Activated naive CD4-positive, alpha-beta T cell treated with anti-CD3 and anti-CD28 coated beads, Interleukin-2, amount 50 U/mL, for 24 hours (primary cell): Measurements from ENCODE around the gene GPR137.
A peak's percentile ranks its signal among the peaks of the same experiment; 100 is the strongest.

ENCODE experiments used
- H3K27ac Mint-ChIP-seq: one replicate; pipeline ENCODE4 v1.8.0; 2021; ENCODE audit warnings: mild to moderate bottlenecking, mixed read lengths
- H3K27me3 Mint-ChIP-seq: one replicate; pipeline ENCODE4 v1.8.0; 2021; ENCODE audit warnings: mixed read lengths
- H3K36me3 Mint-ChIP-seq: one replicate; pipeline ENCODE4 v1.8.0; 2021; ENCODE audit warnings: mixed read lengths
- H3K4me1 Mint-ChIP-seq: one replicate; pipeline ENCODE4 v1.8.0; 2021; ENCODE audit warnings: mixed read lengths
- H3K4me3 Mint-ChIP-seq: one replicate; pipeline ENCODE4 v1.8.0; 2021; ENCODE audit warnings: mild to moderate bottlenecking, mixed read lengths
- H3K9me3 Mint-ChIP-seq: one replicate; pipeline ENCODE4 v1.8.0; 2021; ENCODE audit warnings: mixed read lengths

GPR137 gene

GRCh38 chr11:64285885-64286800 lies 495 bp downstream of the GPR137 start:
- H3K4me1 Mint-ChIP-seq = peaks cover 24% of the 10 kb centered on the region
- H3K4me3 Mint-ChIP-seq = peak overlapping the region; percentile 88
- H3K27ac Mint-ChIP-seq = no peak overlapping the region
- peaks cover 2% of the 10 kb centered on the region for H3K36me3 Mint-ChIP-seq
- no peaks in the 10 kb centered on the region for H3K9me3 Mint-ChIP-seq
- peaks cover 5% of the 10 kb centered on the region for H3K27me3 Mint-ChIP-seq

GRCh38 chr11:64286801-64287159 lies 1.1 kb downstream of the GPR137 start:
- H3K4me3 Mint-ChIP-seq = peak overlapping the region; percentile 84
- H3K9me3 Mint-ChIP-seq = no peaks in the 10 kb centered on the region
- peaks cover 2% of the 10 kb centered on the region for H3K36me3 Mint-ChIP-seq
- H3K27me3 Mint-ChIP-seq = peaks cover 5% of the 10 kb centered on the region
- H3K27ac Mint-ChIP-seq = no peak overlapping the region
- peaks cover 24% of the 10 kb centered on the region for H3K4me1 Mint-ChIP-seq

GRCh38 chr11:64287676-64288352 lies 2.2 kb downstream of the GPR137 start:
- peak overlapping the region; percentile 39 for H3K4me3 Mint-ChIP-seq
- H3K4me1 Mint-ChIP-seq = peaks cover 23% of the 10 kb centered on the region
- H3K27ac Mint-ChIP-seq = no peak overlapping the region
- H3K9me3 Mint-ChIP-seq = no peaks in the 10 kb centered on the region
- peaks cover 7% of the 10 kb centered on the region for H3K27me3 Mint-ChIP-seq
- H3K36me3 Mint-ChIP-seq = peaks cover 2% of the 10 kb centered on the region

GRCh38 chr11:64288353-64288750 lies 2.7 kb downstream of the GPR137 start:
- Mint-ChIP-seq H3K4me1 (peaks cover 18% of the 10 kb centered on the region), H3K36me3 (peaks cover 2% of the 10 kb centered on the region)

GRCh38 chr11:64289002-64289564 lies 3.4 kb downstream of the GPR137 start:
- H3K27ac Mint-ChIP-seq = peak overlapping the region; percentile 35
- H3K27me3 Mint-ChIP-seq = peaks cover 15% of the 10 kb centered on the region
- H3K36me3 Mint-ChIP-seq = peaks cover 2% of the 10 kb centered on the region
- no peaks in the 10 kb centered on the region for H3K9me3 Mint-ChIP-seq
- no peak overlapping the region for H3K4me3 Mint-ChIP-seq
- H3K4me1 Mint-ChIP-seq = peaks cover 13% of the 10 kb centered on the region

More at GRCh38 chr11:64288353-64288750, 2.7 kb downstream of the GPR137 start:
- Mint-ChIP-seq H3K4me3 (no peak overlapping the region), H3K27ac (no peak overlapping the region), H3K9me3 (no peaks in the 10 kb centered on the region), H3K27me3 (peaks cover 10% of the 10 kb centered on the region)

- H3K9me3 Mint-ChIP-seq = no peaks in the 10 kb centered on the region
- peak overlapping the region; percentile 30 for H3K27ac Mint-ChIP-seq
- H3K4me1 Mint-ChIP-seq = peaks cover 13% of the 10 kb centered on the region
- H3K4me3 Mint-ChIP-seq = peak overlapping the region; percentile 77
- peaks cover 2% of the 10 kb centered on the region for H3K36me3 Mint-ChIP-seq
- peaks cover 21% of the 10 kb centered on the region for H3K27me3 Mint-ChIP-seq
Measured at GRCh38 chr11:64290352-64291261, 5.0 kb downstream of the GPR137 start.

GRCh38 chr11:64291262-64291751 lies 5.7 kb downstream of the GPR137 start, which contains the start of gene KCNK4:
KCNK4 (plus strand) TSS chr11:64291302; CDS start chr11:64293019, 1,717 bp downstream.
- Mint-ChIP-seq H3K36me3 (peaks cover 2% of the 10 kb centered on the region), H3K4me3 (peak within 1 kb of the TSS; percentile 77), H3K27ac (peak within 1 kb of the TSS; percentile 30), H3K4me1 (peaks cover 12% of the 10 kb centered on the region), H3K9me3 (no peaks in the 10 kb centered on the region), H3K27me3 (peaks cover 24% of the 10 kb centered on the region)

- Mint-ChIP-seq H3K27me3 (peaks cover 29% of the 10 kb centered on the region), H3K27ac (no peak overlapping the region), H3K9me3 (no peaks in the 10 kb centered on the region), H3K4me3 (no peak overlapping the region), H3K4me1 (peaks cover 6% of the 10 kb centered on the region), H3K36me3 (peaks cover 2% of the 10 kb centered on the region)
Measured at GRCh38 chr11:64291752-64292459, 6.3 kb downstream of the GPR137 start.

GRCh38 chr11:64292460-64293254 lies 7.0 kb downstream of the GPR137 start:
- Mint-ChIP-seq H3K36me3 (peaks cover 2% of the 10 kb centered on the region), H3K4me1 (peaks cover 7% of the 10 kb centered on the region), H3K27ac (no peak overlapping the region), H3K27me3 (peaks cover 33% of the 10 kb centered on the region), H3K9me3 (no peaks in the 10 kb centered on the region), H3K4me3 (peak overlapping the region; percentile 64)

GRCh38 chr11:64294774-64295173 lies 9.1 kb downstream of the GPR137 start:
- H3K9me3 Mint-ChIP-seq = no peaks in the 10 kb centered on the region
- peaks cover 2% of the 10 kb centered on the region for H3K36me3 Mint-ChIP-seq
- peaks cover 12% of the 10 kb centered on the region for H3K4me1 Mint-ChIP-seq
- H3K27ac Mint-ChIP-seq = peak overlapping the region; percentile 20
- no peak overlapping the region for H3K4me3 Mint-ChIP-seq
- peaks cover 41% of the 10 kb centered on the region for H3K27me3 Mint-ChIP-seq

- H3K36me3 Mint-ChIP-seq = no peaks in the 10 kb centered on the region
- no peak overlapping the region for H3K4me3 Mint-ChIP-seq
- no peak overlapping the region for H3K27ac Mint-ChIP-seq
- no peaks in the 10 kb centered on the region for H3K9me3 Mint-ChIP-seq
- peaks cover 42% of the 10 kb centered on the region for H3K27me3 Mint-ChIP-seq
- peaks cover 16% of the 10 kb centered on the region for H3K4me1 Mint-ChIP-seq
Measured at GRCh38 chr11:64295760-64296159, 10.1 kb downstream of the GPR137 start.

- Mint-ChIP-seq H3K9me3 (no peaks in the 10 kb centered on the region), H3K4me1 (peaks cover 17% of the 10 kb centered on the region), H3K36me3 (no peaks in the 10 kb centered on the region), H3K27me3 (peaks cover 43% of the 10 kb centered on the region), H3K27ac (no peak overlapping the region), H3K4me3 (no peak overlapping the region)
Measured at GRCh38 chr11:64296236-64296635, 10.6 kb downstream of the GPR137 start.

GRCh38 chr11:64296830-64297698 lies 11.4 kb downstream of the GPR137 start:
- Mint-ChIP-seq H3K27me3 (peaks cover 43% of the 10 kb centered on the region), H3K36me3 (no peaks in the 10 kb centered on the region), H3K4me1 (peaks cover 17% of the 10 kb centered on the region), H3K4me3 (no peak overlapping the region), H3K9me3 (no peaks in the 10 kb centered on the region), H3K27ac (no peak overlapping the region)
